Measurements from ENCODE around the gene UNC13D.

UNC13D gene

DNA sequence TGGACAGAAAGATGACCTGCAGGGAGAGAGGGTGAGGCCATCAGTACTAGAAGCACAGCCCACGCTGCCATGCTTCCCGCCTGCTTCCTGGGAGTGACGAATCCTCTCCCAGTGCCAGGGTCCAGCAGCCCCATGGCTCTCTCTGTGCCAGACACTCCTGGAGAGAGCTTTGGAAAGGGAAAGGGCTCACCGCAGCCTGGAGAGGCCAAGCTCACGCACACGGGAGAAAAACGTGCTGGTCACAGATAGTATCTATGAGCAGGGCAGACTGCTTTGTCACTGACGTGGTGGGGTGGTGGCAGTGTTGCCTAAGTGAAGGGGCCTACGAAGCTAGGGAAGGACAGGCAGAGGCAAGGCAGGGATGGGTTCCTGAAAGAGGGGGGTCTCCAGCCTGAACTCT is 5.5 kb upstream of the UNC13D start:
- FAIRE-seq = no peak
- TF ChIP-seq PAX5 (IDR thresholded peaks at IDR 0.05; ENCODE audit: insufficient read depth, low read length, severe bottlenecking) (no peak), POLR2AphosphoS5 (IDR thresholded peaks at IDR 0.05; ENCODE audit: low read depth, low read length) (no peak), POLR2A (IDR thresholded peaks at IDR 0.05; ENCODE audit: low read depth, low read length) (no peak), SPI1 (IDR thresholded peaks at IDR 0.05; ENCODE audit: low read depth, low read length) (no peak), TAF1 (IDR thresholded peaks at IDR 0.05; ENCODE audit: low read depth, low read length) (no peak), POU2F2 (IDR thresholded peaks at IDR 0.05; ENCODE audit: low read depth, low read length) (no peak)
- DNase-seq (ENCODE audit: insufficient read length, low spot score) = no peak

DNA sequence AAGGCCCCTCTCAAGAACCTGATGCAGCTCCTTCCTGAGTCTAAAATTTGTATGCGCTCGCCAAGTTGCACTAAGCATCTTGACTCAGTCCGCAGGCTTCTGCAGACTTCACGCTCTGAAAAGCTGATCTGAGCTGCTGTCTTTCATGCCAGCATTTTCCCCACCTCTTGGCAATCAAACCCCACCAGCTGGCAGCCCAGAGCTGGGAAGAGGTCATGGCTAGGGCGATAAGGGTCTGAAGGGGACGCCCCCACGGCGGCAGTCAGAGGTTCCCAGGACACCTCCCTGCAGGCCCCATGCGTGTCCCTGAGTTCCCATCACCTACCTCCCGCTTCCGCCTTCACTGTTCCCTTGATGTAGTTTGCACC is 5.1 kb upstream of the UNC13D start:
- FAIRE-seq (no peak), DNase-seq (ENCODE audit: insufficient read length, low spot score) (no peak)
- TF ChIP-seq SPI1 (IDR thresholded peaks at IDR 0.05; ENCODE audit: low read depth, low read length) (no peak), PAX5 (IDR thresholded peaks at IDR 0.05; ENCODE audit: insufficient read depth, low read length, severe bottlenecking) (no peak), POLR2A (IDR thresholded peaks at IDR 0.05; ENCODE audit: low read depth, low read length) (no peak), POU2F2 (IDR thresholded peaks at IDR 0.05; ENCODE audit: low read depth, low read length) (no peak), TAF1 (IDR thresholded peaks at IDR 0.05; ENCODE audit: low read depth, low read length) (no peak), POLR2AphosphoS5 (IDR thresholded peaks at IDR 0.05; ENCODE audit: low read depth, low read length) (no peak)

DNA sequence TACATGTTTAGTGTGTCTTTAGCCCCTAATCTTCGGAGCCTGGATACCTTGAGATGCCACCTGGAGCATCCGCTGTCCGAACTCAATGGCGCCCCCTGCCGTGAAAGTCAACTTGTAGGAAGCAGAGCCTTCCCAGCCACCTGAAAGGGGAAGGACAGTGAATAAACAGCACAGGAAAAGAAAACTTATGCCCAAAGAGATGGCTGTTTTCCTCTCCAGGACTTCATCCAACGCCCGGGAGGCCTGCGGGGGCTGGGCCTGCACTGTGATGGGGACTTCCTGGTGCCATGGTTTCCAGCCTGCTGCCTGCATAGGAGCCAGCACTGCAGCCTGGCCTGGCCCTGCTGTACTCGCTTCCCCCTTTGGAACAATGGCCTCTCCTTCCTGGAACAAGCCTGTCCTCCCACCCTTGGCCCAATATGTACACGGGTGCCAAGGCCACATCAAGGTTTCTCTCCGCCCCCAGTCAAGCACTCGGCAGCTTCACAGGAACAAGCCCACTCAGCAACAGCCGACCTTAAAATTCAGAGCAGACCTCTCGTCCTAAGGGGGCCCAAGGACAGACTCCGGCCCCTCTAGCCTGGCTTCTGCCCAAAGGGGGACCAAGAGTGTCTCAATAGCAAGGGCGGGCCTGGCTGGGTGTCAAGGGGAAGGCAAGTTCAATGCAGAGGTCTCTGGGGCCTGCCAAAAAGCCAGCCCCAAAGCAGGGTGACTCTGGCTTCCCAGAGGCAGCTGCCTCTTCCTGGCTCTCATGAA is 4.5 kb upstream of the UNC13D start:
- DNase-seq (ENCODE audit: insufficient read length, low spot score) = peak; percentile 52
- no peak for TF ChIP-seq TAF1 (IDR thresholded peaks at IDR 0.05; ENCODE audit: low read depth, low read length)
- TF ChIP-seq POU2F2 (IDR thresholded peaks at IDR 0.05; ENCODE audit: low read depth, low read length) = no peak
- no peak for TF ChIP-seq POLR2AphosphoS5 (IDR thresholded peaks at IDR 0.05; ENCODE audit: low read depth, low read length)
- no peak for TF ChIP-seq SPI1 (IDR thresholded peaks at IDR 0.05; ENCODE audit: low read depth, low read length)
- no peak for TF ChIP-seq POLR2A (IDR thresholded peaks at IDR 0.05; ENCODE audit: low read depth, low read length)
- TF ChIP-seq PAX5 (IDR thresholded peaks at IDR 0.05; ENCODE audit: insufficient read depth, low read length, severe bottlenecking) = no peak
- FAIRE-seq = peak; percentile 71

DNA sequence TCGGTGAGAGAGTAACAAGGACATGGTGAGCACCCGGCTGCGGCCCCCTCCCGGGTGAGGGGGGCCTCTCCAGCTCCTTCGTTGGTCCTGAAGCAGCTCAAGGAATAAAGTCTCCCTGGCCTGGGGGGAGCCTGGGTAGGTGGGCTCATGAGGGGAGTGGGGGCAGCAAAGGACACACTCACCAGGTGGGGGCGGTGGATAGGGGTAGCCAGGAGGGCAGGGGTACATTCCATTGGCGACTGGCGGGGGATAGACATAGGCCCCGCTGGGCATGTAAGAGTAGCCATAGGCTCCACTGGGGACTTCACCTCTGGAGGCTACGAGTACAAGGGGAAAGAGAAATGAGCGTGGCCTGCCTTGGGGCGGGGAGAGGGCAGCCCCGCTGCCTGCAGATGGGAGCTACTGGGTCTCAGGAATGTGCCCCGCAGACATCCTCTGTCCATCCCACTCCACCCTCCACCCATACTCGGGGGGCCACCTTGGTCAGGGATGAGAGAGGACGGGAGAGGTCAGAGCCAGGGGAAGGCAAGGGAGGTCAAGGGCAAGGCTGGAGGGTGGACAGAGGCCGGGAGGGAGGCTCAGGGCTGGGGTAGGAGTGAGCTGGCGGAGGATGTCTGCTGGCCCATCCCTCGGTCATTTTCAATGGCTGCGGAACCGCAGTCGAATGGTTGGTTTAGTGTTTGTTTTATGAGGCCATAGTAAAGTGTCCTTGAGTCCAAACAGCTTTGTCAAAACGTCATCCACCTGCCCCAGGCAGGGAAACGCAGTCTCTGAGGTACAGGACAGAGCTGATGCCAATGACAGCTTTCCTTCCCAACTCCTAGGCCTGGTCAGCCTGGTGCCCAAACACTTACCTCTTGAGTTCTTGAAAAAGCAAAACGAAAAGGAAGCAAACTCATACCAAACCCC is 3.7 kb upstream of the UNC13D start:
- DNase-seq (ENCODE audit: insufficient read length, low spot score) = no peak
- FAIRE-seq = no peak
- TF ChIP-seq POLR2AphosphoS5 (IDR thresholded peaks at IDR 0.05; ENCODE audit: low read depth, low read length) = no peak

DNA sequence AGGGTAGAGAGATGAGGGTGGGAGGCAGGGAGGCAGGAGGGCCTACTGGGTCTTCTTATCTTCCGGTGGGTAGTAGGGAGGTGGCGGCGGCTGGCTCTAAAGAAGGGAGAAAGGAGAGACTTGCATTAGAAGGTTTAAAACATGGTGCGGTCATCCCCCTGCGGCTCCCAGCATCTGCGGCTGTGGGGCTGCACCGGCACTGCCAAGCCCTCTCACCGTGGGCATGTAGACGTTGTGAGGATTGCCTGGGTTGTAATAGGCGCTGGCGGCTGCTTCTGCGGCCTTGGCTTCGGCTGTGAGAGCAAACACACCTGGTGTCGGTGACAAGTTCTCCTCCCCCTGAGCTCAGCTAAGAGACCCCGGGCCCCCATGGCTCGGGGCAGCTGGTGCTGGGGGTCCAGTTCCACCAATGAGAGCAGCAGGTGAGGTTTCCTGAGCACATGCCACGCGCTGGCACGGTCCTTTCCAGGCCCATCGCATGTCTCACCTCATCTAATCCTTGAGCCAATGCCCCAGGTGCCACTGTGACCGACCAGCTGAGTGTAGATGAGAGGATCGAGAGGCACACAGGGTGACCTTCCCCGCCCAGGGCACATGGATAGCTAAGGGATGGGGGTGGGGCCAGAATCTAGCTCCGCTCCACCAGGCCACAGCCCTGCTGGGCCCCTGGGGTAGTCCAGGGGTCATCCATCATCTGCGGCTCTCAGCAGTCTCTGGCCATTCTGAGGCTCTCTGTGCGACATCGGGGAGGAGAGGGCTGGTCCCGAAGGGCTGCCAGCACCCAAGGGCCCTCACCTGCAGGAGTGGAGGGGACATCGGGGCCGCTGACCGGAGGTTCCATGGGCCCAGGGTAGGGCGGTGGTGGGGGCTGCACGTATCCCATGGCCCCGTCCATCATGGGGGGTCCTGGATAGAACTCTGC is 2.7 kb upstream of the UNC13D start:
- DNase-seq (ENCODE audit: insufficient read length, low spot score) (peak; percentile 7), FAIRE-seq (no peak)
- TF ChIP-seq POLR2A (IDR thresholded peaks at IDR 0.05; ENCODE audit: low read depth, low read length) (no peak), TAF1 (IDR thresholded peaks at IDR 0.05; ENCODE audit: low read depth, low read length) (no peak)

DNA sequence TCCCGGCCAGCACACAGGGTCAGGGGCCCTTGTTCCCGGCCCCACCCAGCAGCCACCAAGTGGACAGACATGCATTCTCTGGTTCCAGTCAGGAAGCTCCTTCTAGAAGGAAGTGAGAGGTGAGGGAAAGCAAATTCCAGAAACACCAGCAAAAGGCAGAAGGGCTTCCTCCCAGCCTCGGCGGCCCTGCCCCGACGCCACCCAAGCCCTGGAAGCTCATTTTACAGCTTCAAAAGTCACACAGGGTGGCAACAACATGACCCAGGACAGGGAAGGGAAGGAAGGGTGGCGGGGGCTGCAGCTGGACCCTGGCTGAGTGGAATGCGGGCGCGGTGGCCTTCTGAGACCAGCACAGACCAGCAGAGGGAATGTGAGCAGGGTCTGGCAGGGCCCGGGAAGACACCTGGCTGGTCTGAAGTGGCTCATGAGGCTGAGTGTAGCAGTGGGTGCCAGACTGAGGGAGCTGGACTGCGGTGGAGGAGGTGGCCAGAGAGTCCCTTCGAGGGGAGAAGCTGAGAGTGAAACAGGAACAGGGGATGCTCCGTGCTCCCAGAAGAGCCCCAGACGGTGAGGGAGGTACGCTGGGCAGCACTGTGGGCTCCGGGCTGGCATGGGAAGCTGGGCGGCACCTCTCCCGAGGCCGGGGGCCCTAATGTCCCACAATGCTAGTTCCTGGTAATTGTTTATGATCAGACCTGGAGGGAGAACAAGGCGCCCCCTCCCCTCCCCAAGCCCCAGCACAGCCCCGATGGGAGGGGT is 1.9 kb upstream of the UNC13D start:
- no peak for TF ChIP-seq POU2F2 (IDR thresholded peaks at IDR 0.05; ENCODE audit: low read depth, low read length)
- TF ChIP-seq POLR2A (IDR thresholded peaks at IDR 0.05; ENCODE audit: low read depth, low read length) = no peak
- TF ChIP-seq POLR2AphosphoS5 (IDR thresholded peaks at IDR 0.05; ENCODE audit: low read depth, low read length) = no peak
- TF ChIP-seq PAX5 (IDR thresholded peaks at IDR 0.05; ENCODE audit: insufficient read depth, low read length, severe bottlenecking) = no peak
- no peak for TF ChIP-seq TAF1 (IDR thresholded peaks at IDR 0.05; ENCODE audit: low read depth, low read length)
- TF ChIP-seq SPI1 (IDR thresholded peaks at IDR 0.05; ENCODE audit: low read depth, low read length) = no peak
- FAIRE-seq (no peak), DNase-seq (ENCODE audit: insufficient read length, low spot score) (peak; percentile 7)

DNA sequence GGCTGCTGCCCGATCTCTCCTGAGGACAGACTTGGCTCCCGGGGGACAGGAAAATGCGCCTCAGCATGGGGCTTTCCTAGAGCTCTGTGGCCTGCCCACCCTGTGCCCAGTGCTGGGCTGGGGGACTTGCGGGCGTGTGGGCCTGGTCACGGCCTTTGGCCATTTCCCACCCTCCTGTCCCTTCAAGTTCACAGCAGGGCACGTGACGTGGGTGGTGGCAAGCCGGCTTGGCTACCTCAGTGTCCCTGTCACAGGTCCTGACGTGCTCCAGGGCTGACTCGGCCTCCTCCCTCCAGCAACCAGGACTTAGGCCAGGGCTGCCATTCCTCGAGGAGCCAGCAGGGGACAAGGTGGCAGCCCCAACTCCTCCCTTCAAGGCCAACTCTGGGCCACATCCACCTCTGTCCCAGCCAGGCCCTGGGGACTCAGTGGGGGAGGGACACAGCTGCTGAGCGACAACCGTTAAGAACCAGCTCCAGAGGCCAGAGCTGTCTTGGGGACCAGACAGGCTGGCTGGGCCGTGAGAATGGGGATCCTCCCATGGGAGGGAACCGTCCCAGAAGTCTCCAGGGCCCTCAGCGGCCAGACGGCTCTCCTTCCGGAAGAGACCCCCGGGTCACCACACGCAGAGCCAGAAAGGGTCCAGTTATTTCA is 981 bp upstream of the UNC13D start:
- TF ChIP-seq SPI1 (IDR thresholded peaks at IDR 0.05; ENCODE audit: low read depth, low read length) (no peak), PAX5 (IDR thresholded peaks at IDR 0.05; ENCODE audit: insufficient read depth, low read length, severe bottlenecking) (no peak), POLR2A (IDR thresholded peaks at IDR 0.05; ENCODE audit: low read depth, low read length) (no peak), POLR2AphosphoS5 (IDR thresholded peaks at IDR 0.05; ENCODE audit: low read depth, low read length) (no peak), TAF1 (IDR thresholded peaks at IDR 0.05; ENCODE audit: low read depth, low read length) (no peak)
- FAIRE-seq (peak; percentile 90), DNase-seq (ENCODE audit: insufficient read length, low spot score) (peak; percentile 96)

DNA sequence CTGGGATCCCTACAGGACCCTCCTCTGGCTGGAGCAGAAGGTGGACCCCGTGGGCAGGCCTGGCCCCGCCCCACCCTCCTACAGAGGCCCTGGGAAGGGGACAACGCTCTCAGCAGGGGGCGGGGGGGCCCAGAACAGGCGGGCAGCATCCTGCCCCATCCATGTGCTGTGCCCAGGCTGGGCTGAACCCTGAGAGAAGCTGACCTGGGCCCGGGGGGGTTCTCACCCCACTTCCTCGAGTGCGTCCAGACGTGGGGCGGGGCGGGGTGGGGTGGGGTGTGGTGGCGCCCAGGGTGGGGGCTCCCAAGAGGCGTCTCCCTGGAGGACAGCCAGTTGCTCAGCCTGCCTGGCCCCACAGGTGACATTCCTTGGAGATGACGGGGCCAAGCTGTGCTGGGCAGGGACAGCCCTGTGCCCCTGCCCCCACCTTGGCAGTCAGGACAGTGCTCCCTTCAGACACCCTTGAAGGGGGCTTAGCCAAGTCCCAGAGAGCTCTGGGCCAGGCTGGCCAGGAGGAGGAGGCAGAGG is 390 bp upstream of the UNC13D start:
- DNase-seq (ENCODE audit: insufficient read length, low spot score) (no peak), FAIRE-seq (no peak)
- no peak for TF ChIP-seq POU2F2 (IDR thresholded peaks at IDR 0.05; ENCODE audit: low read depth, low read length)
- TF ChIP-seq PAX5 (IDR thresholded peaks at IDR 0.05; ENCODE audit: insufficient read depth, low read length, severe bottlenecking) = no peak
- TF ChIP-seq SPI1 (IDR thresholded peaks at IDR 0.05; ENCODE audit: low read depth, low read length) = no peak
- no peak for TF ChIP-seq TAF1 (IDR thresholded peaks at IDR 0.05; ENCODE audit: low read depth, low read length)
- TF ChIP-seq POLR2A (IDR thresholded peaks at IDR 0.05; ENCODE audit: low read depth, low read length) = no peak
- no peak for TF ChIP-seq POLR2AphosphoS5 (IDR thresholded peaks at IDR 0.05; ENCODE audit: low read depth, low read length)
